SU-DHL-6 (cell line): ENCODE results near the gene ZMIZ1.

Source experiments
- CTCF ChIP-seq: fragments of 200-600 bp; sonication (generic); IDR thresholded peaks from one replicate; pipeline ENCODE4 v1.5.1; 2017; ENCODE audit warnings: antibody characterized with exemption, mild to moderate bottlenecking, low read length, moderate library complexity; ENCODE audit not compliant: insufficient read depth, poor library complexity, severe bottlenecking
- EZH2phosphoT487 ChIP-seq: fragments of 200-600 bp; sonication (generic), shearing (Covaris generic); conservative IDR thresholded peaks from 2 replicates; pipeline ENCODE4 v1.6.1; 2018; ENCODE audit warnings: mild to moderate bottlenecking, antibody characterized with exemption, low read length, moderate library complexity, mixed read lengths

- TF ChIP-seq CTCF (no peak), EZH2phosphoT487 (no peak)
Observed at GRCh38 chr10:79270466-79271246, 201.9 kb downstream of the ZMIZ1 start.
